SW 1271 (cell line): ENCODE measurements around the gene SYCE3.

ENCODE experiments used
- DNase-seq, 2 experiments: peaks; one replicate each; lab custom pipeline; 2025; lab: John Stamatoyannopoulos, UW

Gene SYCE3

GRCh38 chr22:50576070-50576469, 13.4 kb upstream of the SYCE3 start:
- peak; percentile 3 to 35 for DNase-seq

GRCh38 chr22:50575426-50575941, 12.8 kb upstream of the SYCE3 start:
- no peak for DNase-seq

DNA sequence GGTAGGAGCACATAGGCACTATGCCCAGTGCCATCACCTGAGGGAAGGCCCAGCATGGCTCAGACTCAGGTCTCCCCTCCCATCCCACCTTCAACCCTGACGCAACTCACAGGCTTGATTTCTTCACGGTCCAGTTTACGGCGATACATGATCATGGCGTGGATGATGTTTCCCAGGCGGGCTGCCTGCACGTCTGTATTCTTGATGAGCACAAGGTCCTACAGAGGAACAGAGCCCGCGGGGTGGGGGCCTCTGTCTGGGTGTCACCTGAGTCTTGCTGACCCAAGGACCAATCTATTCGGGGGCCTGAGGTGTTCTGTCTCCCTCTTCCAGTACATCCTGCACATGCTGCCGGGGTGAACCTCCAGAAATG, 11.7 kb upstream of the SYCE3 start:
- DNase-seq, result no peak

DNA sequence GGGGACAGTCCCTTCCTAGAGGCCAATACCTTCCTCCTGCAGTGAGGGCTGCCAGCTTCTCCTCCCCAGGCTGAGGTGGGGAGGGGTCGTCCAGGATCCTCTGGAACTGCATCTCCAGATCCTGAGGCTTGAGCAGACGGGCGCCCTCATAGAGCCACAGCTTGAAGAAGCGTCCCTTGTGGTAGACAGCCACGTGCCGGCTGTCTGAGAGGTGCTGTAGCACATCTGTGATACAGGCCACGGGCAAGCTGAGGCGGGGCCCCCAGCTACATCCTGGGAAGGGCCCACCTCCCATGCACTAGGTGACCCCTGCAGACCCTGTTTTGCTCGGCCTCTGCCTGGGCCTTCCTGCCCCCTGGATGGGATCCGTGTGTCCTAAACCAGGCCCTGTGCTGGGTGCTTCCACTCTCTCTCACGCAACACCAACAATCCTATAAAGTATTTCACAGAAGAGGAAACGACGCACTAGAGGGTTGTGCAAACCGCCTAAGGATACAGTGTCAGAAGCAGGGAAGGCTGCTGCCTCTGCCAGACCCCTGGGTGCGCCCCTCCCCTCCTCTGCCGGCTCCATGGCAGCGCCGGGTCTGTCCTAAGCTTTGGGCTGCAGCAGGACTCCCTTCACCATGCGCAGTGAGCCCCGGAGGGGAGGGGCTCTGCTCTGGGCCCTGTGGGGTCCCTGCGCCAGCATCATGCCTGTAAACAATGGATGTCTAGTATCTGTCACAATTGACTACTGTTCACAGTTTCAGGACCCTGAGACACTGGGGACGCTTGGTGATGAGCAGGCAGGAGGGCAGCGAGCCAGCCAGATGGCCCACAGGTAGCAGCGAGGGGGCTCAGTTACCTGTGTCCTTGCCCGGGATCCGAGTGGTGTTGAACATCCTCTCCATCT, 11.0 kb upstream of the SYCE3 start:
- DNase-seq, result no peak

DNA sequence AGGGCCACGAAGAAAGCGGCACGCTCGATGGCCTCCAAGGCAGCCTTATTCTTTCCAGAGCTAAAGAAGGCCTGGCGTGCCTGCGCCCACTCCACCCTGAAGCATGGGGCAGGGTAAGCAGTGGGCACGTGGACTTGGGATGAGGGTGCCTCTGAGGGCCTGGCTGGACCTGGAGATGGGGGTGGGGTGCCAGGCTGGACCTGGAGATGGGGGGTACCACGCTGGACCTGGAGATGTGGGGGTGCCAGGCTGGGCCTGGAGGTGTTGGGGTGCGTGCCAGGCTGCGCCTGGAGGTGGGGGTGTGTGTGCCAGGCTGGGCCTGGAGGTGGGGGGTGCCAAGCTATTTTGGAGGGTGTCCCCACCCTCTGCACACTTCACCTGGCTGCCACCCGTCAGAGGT, 10.2 kb upstream of the SYCE3 start:
- no peak for DNase-seq

- no peak for DNase-seq
Measured at GRCh38 chr22:50571264-50572175, 8.8 kb upstream of the SYCE3 start.

GRCh38 chr22:50570861-50571260, 8.1 kb upstream of the SYCE3 start:
- DNase-seq, result no peak

GRCh38 chr22:50569896-50570535, 7.3 kb upstream of the SYCE3 start:
- no peak for DNase-seq

- no peak for DNase-seq
Measured at GRCh38 chr22:50569041-50569459, 6.3 kb upstream of the SYCE3 start.

DNA sequence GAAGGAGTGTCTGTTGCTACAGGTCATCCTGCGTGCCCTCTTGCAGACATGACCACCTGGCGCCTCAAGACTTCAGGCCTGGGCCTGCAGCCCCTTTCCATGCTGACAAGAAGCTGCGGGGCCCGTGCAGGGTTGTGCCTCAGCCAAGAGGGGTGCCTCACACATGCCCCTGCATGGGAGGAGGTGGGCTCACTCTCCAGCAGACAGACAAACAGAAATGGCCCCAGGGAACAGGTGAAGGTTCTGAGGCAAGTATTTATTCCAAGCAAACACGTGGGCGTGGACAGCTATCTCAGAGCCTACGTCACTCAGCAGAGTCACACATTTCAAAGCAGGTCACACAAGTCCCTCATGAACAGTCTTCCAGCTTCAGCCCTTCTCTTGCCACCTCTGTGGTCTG, 5.9 kb upstream of the SYCE3 start:
- DNase-seq, result no peak

DNA sequence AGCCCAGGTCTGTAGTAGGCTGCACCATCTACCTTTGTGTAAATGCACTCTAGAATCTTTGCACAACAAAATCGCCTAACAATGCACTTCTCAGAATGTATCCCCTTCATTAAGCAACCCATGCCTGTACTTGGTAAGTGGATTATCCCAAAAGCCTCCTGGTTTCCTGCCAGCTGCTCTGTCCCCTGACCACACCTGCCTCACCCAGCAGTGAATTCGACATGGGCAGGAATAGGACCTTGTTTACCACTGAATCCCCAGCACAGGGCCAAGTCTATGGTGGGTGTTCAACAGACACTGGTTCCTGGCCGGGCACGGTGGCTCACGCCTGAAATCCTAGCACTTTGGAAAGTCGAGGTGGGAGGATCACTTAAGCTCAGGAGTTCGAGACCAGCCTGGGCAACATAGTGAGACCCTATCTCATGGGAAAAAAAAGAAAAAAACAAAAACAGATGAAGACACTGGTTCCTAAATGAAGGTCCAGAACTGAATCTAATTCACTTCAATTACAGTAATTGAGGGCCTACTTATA, 5.1 kb upstream of the SYCE3 start:
- no peak for DNase-seq

DNA sequence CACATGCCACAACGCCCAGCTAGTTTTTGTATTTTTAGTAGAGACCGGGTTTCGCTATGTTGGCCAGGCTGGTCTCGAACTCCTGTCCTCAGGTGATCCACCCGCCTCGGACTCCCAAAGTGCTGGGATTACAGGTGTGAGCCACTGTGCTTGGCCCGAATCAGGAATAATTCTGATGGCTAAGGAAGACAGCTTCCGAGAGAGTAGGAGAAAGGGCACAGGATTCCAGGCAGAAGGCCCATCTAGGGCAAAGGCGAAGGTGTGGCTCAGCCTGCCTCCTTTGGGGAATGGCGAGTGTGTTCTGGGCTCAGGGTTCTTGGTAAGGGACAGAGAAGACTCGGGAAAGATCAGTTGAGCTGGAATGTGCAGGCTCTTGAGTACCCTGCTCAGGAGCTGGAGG, 1.6 kb upstream of the SYCE3 start:
- no peak for DNase-seq

- no peak for DNase-seq
Measured at GRCh38 chr22:50563413-50564160, 868 bp upstream of the SYCE3 start.

DNA sequence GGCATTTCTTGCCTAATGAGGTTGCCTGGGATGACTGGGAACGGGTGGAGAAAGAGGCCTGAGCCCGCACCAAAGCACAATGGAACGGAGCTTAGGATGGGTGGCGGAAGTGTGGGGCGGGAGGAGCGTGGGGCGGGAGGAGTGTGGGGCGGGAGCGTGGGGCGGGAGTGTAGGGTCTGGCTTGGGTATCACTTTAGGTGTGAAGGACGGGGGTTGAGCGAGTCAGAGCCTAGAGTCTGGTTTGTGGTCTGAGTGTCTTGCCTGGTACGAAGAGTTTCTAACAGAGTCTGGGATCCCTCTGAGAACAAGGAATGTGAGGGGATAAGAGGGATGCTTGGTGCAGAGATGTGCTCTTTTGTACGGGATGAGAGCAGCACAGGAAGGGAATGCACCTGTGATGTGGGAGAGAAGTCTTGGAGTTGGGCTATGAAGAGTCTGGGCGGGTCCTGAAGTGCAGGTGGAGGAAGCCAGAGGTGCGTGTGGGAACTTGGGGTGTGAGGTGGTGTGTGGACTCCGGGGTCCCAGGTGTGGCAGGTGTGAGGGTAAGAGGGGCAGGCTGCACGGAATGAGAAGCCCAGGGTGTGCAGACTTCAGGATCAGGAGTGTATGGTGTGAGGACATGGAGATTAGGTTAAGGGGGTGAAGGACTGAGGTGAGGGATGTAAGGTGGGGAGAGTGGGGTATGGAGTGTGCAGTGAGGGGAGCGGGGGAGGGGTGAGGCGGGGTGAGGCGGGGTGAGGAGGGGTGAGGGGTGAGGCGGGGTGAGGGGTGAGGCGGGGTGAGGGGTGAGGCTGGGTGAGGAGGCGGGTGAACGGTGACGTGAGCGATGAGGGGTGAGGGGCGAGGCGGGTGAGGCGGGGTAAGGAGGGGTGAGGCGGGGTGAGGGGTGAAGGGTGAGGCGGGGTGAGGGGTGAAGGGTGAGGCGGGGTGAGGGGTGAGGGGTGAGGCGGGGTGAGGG, 1.0 kb downstream of the SYCE3 start:
- no peak for DNase-seq

GRCh38 chr22:50560034-50560433, 2.7 kb downstream of the SYCE3 start:
- DNase-seq, result no peak

- DNase-seq, result no peak
Measured at GRCh38 chr22:50556703-50557102, 6.0 kb downstream of the SYCE3 start.

DNA sequence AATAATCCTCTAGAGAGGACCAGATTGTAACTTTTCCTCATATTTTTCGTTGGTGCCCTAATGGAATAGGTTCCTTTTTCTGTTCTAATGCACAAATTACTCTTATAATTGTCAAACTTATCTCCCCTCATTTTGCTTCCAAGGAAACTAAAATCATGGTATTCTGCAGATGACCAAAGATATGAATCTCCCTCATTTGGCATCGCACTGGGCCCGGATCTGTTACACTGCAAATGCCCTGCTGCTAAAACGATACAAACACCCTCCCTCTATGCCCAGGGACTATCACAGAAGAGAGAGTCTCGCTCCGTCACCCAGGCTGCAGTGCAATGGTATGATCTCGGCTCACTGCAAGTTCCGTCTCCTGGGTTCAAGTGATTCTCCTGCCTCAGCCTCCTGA, 9.4 kb downstream of the SYCE3 start:
- no peak for DNase-seq

DNA sequence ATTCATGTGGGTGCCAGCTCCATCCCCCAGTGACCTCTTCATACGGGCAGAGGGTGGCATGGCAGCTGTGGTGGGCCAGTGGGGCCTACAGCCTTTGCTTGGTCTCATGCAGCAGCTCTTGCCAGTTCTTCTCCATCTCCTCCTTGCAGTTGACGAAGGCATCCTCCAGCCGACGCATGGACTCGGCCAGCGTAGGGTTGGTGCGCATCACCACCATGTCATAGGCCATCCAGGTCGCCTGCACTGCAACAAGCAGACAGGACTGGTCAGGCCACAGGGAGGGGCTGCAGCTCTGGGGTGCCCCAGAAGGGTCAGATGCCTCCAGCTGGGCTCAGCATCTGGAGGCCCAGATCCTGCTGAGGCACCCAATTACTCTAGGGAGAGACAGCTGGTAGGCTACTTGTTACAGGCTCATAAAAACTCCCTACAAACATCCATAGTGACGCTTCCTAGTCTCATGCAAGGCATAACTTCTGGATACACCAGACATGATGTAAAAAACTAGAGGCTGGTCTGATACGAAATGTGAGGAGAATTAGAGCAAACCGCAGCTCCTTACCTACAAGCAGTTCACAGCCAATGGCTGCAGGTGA, 11.5 kb downstream of the SYCE3 start:
- no peak for DNase-seq

DNA sequence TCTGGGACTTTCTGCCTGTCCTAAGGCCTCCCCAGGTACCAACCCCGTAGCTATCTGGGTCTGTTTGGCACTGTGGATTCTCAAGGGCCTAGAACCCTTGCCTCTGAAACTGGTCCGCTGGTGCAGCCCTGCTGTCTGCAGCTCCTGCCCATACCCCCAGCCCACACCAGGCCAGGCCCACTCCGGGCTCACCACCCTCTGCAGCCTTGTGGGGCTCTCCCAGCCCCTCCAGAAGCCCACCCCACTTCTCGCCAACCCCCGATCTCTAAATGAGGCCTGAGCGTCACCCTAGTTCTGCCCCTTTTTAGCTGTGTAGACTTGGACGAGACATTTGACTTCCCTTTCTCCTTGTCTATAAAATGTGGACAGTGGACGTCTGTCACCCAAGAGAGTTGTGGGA, 12.3 kb downstream of the SYCE3 start:
- no peak for DNase-seq
